ENCODE data around the gene SEPHS1. TPM values are rescaled to one million over a fixed set of nuclear protein-coding genes. Genes with fewer than 3 reads are reported as not detected.

The SEPHS1 gene
- total and polyA plus RNA-seq, 2 donors (not counting 3 experiments of a cell fraction or from before 2014, with no cell fraction given): 40.6 to 55.4 TPM

DNA sequence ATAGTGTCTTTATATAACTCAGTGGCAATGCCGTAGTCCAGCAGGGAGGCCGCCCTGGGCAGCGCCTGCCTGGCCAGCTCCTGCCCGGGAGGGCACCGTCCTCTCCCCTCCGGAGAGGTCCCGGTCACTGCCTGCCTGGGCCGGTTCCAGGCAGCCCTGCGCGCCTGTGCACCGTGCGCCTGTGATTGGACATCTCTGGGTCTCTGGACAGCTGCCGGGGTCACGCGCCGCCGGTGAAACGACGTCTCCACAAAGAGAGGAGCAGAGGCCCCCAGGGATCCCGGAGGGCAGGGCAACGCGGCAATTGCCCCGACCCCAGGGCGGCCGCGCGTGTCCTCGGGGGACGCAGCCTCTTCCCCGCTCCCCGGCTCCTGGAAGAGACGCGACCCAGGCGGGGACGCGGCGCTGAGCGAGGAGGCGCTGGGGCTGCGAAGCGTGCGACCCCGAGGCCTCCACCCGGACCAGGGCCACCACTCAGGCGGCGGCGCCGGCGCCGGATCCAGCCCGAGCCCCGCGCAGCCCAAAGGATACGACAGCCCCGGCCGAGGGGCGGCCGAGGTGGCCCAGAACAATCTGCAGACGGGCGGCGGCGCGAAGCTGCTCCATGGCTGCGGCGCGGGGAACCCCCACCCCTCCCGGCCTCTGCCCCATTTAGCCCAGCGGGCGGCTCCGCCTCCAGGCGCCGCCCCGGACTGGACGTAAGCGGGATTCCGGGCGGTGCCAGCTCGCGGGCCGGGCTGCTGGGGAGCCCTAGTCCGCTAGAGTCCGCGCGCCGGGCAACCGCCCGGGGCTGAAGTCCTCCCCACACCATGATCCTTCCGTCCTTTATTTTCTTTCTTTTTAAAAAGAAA lies 48.4 kb downstream of the SEPHS1 start, which contains the start of gene PHYH:
Gene PHYH, minus strand, starts transcription at position 628 of the 851 bp plus-strand sequence. Its CDS starts 22 bp downstream, at position 606.
- ChIA-PET POLR2A (interaction anchor here (0.7 to 1.1 kb wide), 2 partner anchors 11 to 18 kb away, joined by 3 to 5 read pairs; no protein-coding TSS in a partner anchor), CTCF (interaction anchor here (0.9 to 2.2 kb wide), 8 partner anchors 15 to 139 kb away, joined by 3 to 10 read pairs (median 6); partner anchors contain the start of gene MCM10)
- Histone ChIP-seq H3K4me1 (ENCODE audit: control insufficient read depth, extremely low read depth, insufficient read depth, low read length) (peaks cover 5% of the 10 kb centered on the region), H3K9me3 (replicated peaks; ENCODE audit: control insufficient read depth, insufficient read depth, low read length) (no peaks in the 10 kb centered on the region), H3K79me2 (ENCODE audit: control insufficient read depth, insufficient read depth, low read length) (no peaks in the 10 kb centered on the region), H2AFZ (ENCODE audit: low read depth, low read length) (peak within 1 kb of the TSS; percentile 98), H3K36me3 (ENCODE audit: control insufficient read depth in 2 of 2, extremely low read depth in 1 of 2, insufficient read depth in 2 of 2, low read length in 2 of 2) (no peaks in the 10 kb centered on the region), H3K9ac (replicated peaks; ENCODE audit: extremely low read depth, insufficient read depth, low read length) (peak within 1 kb of the TSS; percentile 91), H4K20me1 (replicated peaks; ENCODE audit: control insufficient read depth, extremely low read depth, insufficient read depth, low read length) (no peaks in the 10 kb centered on the region), H3K9me1 (replicated peaks; ENCODE audit: control insufficient read depth, extremely low read depth, insufficient read depth, low read length) (no peaks in the 10 kb centered on the region), H3K27me3 (ENCODE audit: control insufficient read depth in 2 of 2, insufficient read depth in 2 of 2, low read length in 2 of 2) (no peaks in the 10 kb centered on the region), H3K27ac (ENCODE audit: insufficient read depth, low read depth, low read length) (peak within 1 kb of the TSS; percentile 72), H3K4me2 (ENCODE audit: insufficient read depth, low read length) (peak within 1 kb of the TSS; percentile 94), H3K4me3 (replicated peaks in 1 of 3; ENCODE audit: insufficient read depth in 1 of 3, low read depth in 1 of 3, low read length in 3 of 3) (peak within 1 kb of the TSS; percentile 63 to 68 (median 64))
- dilution Hi-C loops (cut with MboI; ENCODE audit: extremely low pct_ligation_motif_present, low sequenced_read_pairs) (no loop called here), intact Hi-C loops (cut with micrococcal nuclease) (loop anchor here (1.0 kb wide), 1 partner anchor 230 kb away; the partner anchor contains the start of gene BEND7)
- FAIRE-seq (peak; percentile 77), DNase-seq (ENCODE audit: low read depth, low spot score) (peak; percentile 78)
- BruUV-seq (replicated peaks): TSS peak; percentile 15
- TF ChIP-seq JUN (IDR thresholded peaks at IDR 0.05; ENCODE audit: borderline replicate concordance, insufficient read depth, insufficient read length, low read depth) (no peak), POLR2A (IDR thresholded peaks at IDR 0.05; ENCODE audit: low read depth, low read length) (peak; percentile 89), GATA2 (IDR thresholded peaks at IDR 0.05; ENCODE audit: insufficient read depth, insufficient read length, low read depth, low read length) (no peak), POLR2AphosphoS5 (IDR thresholded peaks at IDR 0.05; ENCODE audit: insufficient read depth, low read depth, low read length) (peak; percentile 86), MYC (IDR thresholded peaks at IDR 0.05; ENCODE audit: low read depth, low read length) (no peak), EZH2 (IDR thresholded peaks at IDR 0.05; ENCODE audit: borderline replicate concordance, low read depth, low read length, severe bottlenecking) (no peak), FOS (IDR thresholded peaks at IDR 0.05; ENCODE audit: borderline replicate concordance, insufficient read depth, low read length) (no peak)
- TF ChIP-seq, protein P1, sequence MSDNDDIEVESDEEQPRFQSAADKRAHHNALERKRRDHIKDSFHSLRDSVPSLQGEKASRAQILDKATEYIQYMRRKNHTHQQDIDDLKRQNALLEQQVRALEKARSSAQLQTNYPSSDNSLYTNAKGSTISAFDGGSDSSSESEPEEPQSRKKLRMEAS (IDR thresholded peaks at IDR 0.05; ENCODE audit: insufficient read depth, insufficient read length): peak; percentile 40
- TF ChIP-seq, protein P2, sequence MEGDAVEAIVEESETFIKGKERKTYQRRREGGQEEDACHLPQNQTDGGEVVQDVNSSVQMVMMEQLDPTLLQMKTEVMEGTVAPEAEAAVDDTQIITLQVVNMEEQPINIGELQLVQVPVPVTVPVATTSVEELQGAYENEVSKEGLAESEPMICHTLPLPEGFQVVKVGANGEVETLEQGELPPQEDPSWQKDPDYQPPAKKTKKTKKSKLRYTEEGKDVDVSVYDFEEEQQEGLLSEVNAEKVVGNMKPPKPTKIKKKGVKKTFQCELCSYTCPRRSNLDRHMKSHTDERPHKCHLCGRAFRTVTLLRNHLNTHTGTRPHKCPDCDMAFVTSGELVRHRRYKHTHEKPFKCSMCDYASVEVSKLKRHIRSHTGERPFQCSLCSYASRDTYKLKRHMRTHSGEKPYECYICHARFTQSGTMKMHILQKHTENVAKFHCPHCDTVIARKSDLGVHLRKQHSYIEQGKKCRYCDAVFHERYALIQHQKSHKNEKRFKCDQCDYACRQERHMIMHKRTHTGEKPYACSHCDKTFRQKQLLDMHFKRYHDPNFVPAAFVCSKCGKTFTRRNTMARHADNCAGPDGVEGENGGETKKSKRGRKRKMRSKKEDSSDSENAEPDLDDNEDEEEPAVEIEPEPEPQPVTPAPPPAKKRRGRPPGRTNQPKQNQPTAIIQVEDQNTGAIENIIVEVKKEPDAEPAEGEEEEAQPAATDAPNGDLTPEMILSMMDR (IDR thresholded peaks at IDR 0.05; ENCODE audit: extremely low read depth in 1 of 2, insufficient read depth in 1 of 2, low read depth in 1 of 2, low read length in 2 of 2): no peak

Measured in endothelial cell of umbilical vein (primary cell).